ENCODE measurements around the gene TRMT44. TPM values are rescaled to one million over a fixed set of nuclear protein-coding genes. Genes with fewer than 3 reads are reported as not detected.
A peak's percentile ranks its signal among the peaks of the same experiment; 100 is the strongest.

TRMT44 gene
- total and polyA plus RNA-seq, 2 of the 13 experiments (the other 11 are each of a cell fraction or from before 2014, with no cell fraction given), result 5.8 to 8.6 TPM

DNA sequence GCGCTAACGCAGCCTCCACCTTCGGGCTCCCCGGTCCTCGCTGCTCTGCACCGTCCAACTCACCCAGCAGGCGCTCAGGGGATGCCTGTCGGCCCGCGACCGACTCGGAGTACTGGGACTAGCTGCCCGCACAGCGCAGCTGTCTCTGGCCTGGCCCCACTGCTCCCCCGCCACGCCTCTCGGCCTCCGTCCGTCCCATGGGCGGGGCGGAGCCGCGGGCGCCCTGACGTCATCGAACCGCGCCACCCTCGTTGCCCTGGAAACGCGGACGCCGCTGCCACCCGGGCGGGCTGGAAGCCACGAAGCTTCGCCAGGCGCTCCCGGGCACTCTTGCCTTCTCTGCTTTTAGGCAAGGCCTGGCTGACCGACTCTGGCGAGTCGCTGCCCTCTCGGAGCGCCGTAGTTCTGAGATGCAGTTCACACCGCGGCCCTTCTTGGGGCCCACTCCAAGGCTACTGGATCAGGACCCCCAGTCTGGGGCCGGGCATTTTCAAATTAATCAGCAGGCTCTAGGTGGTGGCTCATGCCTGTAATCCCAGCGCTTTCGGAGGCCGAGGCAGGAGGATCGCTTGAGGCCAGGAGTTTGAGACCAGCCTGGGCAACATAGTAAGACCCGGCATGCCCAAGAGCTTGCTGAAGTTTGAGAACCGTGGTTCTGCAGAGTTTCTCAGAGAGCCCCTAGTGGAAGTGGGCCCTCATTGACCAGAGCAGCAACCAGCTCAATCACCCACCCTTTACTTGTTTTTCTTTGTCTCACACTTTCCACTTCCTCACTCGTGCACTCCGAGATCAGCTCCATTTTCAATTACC, 12.1 kb upstream of the TRMT44 start (continued):
- TF ChIP-seq, protein P1, sequence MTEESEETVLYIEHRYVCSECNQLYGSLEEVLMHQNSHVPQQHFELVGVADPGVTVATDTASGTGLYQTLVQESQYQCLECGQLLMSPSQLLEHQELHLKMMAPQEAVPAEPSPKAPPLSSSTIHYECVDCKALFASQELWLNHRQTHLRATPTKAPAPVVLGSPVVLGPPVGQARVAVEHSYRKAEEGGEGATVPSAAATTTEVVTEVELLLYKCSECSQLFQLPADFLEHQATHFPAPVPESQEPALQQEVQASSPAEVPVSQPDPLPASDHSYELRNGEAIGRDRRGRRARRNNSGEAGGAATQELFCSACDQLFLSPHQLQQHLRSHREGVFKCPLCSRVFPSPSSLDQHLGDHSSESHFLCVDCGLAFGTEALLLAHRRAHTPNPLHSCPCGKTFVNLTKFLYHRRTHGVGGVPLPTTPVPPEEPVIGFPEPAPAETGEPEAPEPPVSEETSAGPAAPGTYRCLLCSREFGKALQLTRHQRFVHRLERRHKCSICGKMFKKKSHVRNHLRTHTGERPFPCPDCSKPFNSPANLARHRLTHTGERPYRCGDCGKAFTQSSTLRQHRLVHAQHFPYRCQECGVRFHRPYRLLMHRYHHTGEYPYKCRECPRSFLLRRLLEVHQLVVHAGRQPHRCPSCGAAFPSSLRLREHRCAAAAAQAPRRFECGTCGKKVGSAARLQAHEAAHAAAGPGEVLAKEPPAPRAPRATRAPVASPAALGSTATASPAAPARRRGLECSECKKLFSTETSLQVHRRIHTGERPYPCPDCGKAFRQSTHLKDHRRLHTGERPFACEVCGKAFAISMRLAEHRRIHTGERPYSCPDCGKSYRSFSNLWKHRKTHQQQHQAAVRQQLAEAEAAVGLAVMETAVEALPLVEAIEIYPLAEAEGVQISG (CRISPR knock-in tag; IDR thresholded peaks at IDR 0.05), result peak; percentile 69
- TF ChIP-seq, protein P2, sequence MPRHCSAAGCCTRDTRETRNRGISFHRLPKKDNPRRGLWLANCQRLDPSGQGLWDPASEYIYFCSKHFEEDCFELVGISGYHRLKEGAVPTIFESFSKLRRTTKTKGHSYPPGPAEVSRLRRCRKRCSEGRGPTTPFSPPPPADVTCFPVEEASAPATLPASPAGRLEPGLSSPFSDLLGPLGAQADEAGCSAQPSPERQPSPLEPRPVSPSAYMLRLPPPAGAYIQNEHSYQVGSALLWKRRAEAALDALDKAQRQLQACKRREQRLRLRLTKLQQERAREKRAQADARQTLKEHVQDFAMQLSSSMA (CRISPR knock-in tag; IDR thresholded peaks at IDR 0.05), result 0 out of 2 replicates have a peak, but pooled peaks have one; percentile 21
- TF ChIP-seq, protein P3, sequence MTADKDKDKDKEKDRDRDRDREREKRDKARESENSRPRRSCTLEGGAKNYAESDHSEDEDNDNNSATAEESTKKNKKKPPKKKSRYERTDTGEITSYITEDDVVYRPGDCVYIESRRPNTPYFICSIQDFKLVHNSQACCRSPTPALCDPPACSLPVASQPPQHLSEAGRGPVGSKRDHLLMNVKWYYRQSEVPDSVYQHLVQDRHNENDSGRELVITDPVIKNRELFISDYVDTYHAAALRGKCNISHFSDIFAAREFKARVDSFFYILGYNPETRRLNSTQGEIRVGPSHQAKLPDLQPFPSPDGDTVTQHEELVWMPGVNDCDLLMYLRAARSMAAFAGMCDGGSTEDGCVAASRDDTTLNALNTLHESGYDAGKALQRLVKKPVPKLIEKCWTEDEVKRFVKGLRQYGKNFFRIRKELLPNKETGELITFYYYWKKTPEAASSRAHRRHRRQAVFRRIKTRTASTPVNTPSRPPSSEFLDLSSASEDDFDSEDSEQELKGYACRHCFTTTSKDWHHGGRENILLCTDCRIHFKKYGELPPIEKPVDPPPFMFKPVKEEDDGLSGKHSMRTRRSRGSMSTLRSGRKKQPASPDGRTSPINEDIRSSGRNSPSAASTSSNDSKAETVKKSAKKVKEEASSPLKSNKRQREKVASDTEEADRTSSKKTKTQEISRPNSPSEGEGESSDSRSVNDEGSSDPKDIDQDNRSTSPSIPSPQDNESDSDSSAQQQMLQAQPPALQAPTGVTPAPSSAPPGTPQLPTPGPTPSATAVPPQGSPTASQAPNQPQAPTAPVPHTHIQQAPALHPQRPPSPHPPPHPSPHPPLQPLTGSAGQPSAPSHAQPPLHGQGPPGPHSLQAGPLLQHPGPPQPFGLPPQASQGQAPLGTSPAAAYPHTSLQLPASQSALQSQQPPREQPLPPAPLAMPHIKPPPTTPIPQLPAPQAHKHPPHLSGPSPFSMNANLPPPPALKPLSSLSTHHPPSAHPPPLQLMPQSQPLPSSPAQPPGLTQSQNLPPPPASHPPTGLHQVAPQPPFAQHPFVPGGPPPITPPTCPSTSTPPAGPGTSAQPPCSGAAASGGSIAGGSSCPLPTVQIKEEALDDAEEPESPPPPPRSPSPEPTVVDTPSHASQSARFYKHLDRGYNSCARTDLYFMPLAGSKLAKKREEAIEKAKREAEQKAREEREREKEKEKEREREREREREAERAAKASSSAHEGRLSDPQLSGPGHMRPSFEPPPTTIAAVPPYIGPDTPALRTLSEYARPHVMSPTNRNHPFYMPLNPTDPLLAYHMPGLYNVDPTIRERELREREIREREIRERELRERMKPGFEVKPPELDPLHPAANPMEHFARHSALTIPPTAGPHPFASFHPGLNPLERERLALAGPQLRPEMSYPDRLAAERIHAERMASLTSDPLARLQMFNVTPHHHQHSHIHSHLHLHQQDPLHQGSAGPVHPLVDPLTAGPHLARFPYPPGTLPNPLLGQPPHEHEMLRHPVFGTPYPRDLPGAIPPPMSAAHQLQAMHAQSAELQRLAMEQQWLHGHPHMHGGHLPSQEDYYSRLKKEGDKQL (CRISPR knock-in tag; IDR thresholded peaks at IDR 0.05; ENCODE audit: low read depth), result no peak
- TF ChIP-seq KLF6 (CRISPR knock-in tag; IDR thresholded peaks at IDR 0.05), result peak; percentile 68; the same call in 1 of the 2 replicates
- 0 out of 2 replicates have a peak, but pooled peaks have one; percentile 24 for TF ChIP-seq ZNF792 (CRISPR knock-in tag; IDR thresholded peaks at IDR 0.05)
- TF ChIP-seq TGIF2 (CRISPR knock-in tag; IDR thresholded peaks at IDR 0.05), result peak; percentile 87
- no peak for TF ChIP-seq EP300 (IDR thresholded peaks at IDR 0.05; ENCODE audit: low read depth in 2 of 2, low read length in 2 of 2)
- TF ChIP-seq EP300 (CRISPR knock-in tag; IDR thresholded peaks at IDR 0.05; ENCODE audit: borderline replicate concordance), result peak; percentile 22; the same call in 1 of the 2 replicates
- TF ChIP-seq, protein P4, sequence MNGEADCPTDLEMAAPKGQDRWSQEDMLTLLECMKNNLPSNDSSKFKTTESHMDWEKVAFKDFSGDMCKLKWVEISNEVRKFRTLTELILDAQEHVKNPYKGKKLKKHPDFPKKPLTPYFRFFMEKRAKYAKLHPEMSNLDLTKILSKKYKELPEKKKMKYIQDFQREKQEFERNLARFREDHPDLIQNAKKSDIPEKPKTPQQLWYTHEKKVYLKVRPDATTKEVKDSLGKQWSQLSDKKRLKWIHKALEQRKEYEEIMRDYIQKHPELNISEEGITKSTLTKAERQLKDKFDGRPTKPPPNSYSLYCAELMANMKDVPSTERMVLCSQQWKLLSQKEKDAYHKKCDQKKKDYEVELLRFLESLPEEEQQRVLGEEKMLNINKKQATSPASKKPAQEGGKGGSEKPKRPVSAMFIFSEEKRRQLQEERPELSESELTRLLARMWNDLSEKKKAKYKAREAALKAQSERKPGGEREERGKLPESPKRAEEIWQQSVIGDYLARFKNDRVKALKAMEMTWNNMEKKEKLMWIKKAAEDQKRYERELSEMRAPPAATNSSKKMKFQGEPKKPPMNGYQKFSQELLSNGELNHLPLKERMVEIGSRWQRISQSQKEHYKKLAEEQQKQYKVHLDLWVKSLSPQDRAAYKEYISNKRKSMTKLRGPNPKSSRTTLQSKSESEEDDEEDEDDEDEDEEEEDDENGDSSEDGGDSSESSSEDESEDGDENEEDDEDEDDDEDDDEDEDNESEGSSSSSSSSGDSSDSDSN (CRISPR knock-in tag; IDR thresholded peaks at IDR 0.05), result peak; percentile 48; the same call in 1 of the 2 replicates
- TF ChIP-seq, protein P5, sequence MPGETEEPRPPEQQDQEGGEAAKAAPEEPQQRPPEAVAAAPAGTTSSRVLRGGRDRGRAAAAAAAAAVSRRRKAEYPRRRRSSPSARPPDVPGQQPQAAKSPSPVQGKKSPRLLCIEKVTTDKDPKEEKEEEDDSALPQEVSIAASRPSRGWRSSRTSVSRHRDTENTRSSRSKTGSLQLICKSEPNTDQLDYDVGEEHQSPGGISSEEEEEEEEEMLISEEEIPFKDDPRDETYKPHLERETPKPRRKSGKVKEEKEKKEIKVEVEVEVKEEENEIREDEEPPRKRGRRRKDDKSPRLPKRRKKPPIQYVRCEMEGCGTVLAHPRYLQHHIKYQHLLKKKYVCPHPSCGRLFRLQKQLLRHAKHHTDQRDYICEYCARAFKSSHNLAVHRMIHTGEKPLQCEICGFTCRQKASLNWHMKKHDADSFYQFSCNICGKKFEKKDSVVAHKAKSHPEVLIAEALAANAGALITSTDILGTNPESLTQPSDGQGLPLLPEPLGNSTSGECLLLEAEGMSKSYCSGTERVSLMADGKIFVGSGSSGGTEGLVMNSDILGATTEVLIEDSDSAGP (CRISPR knock-in tag; IDR thresholded peaks at IDR 0.05; ENCODE audit: borderline replicate concordance), result peak; percentile 74; the same call in 1 of the 2 replicates
- peak; percentile 94 for TF ChIP-seq RFX1 (IDR thresholded peaks at IDR 0.05)
- TF ChIP-seq CBX5 (CRISPR knock-in tag; IDR thresholded peaks at IDR 0.05; ENCODE audit: borderline replicate concordance), result peak; percentile 57; the same call in 1 of the 2 replicates
- TF ChIP-seq BORCS8-MEF2B (CRISPR knock-in tag; IDR thresholded peaks at IDR 0.05), result peak; percentile 79
- TF ChIP-seq, protein P6, sequence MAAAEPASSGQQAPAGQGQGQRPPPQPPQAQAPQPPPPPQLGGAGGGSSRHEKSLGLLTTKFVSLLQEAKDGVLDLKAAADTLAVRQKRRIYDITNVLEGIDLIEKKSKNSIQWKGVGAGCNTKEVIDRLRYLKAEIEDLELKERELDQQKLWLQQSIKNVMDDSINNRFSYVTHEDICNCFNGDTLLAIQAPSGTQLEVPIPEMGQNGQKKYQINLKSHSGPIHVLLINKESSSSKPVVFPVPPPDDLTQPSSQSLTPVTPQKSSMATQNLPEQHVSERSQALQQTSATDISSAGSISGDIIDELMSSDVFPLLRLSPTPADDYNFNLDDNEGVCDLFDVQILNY (CRISPR knock-in tag; conservative IDR thresholded peaks at IDR 0.05), result no peak
